Thyroid gland (tissue), 4 donors: ENCODE data around the gene TMEM132A. TPM values are rescaled to one million over a fixed set of nuclear protein-coding genes. Genes with fewer than 3 reads are reported as not detected.

Experiments
- DNase-seq, 2 donors: peaks; one replicate each; pipeline ENCODE4 v3.0.0-alpha.2; 2019
- H3K27ac ChIP-seq, 3 donors: fragments of 200-600 bp; sonication (generic); 1 replicate in 2 of 3; 2 replicates in 1 of 3; pipeline ENCODE4 v1.5.1; 2016 to 2019; ENCODE audit warnings: mild to moderate bottlenecking in 1 of 3, moderate library complexity in 1 of 3
- H3K27me3 ChIP-seq: fragments of 200-600 bp; sonication (generic); one replicate; pipeline ENCODE4 v1.5.1; 2019
- H3K36me3 ChIP-seq, 2 donors: fragments of 200-600 bp; sonication (generic); one replicate each; pipeline ENCODE4 v1.5.1; 2016 to 2019
- H3K4me1 ChIP-seq, 2 donors: fragments of 200-600 bp; sonication (generic); one replicate each; pipeline ENCODE4 v1.5.1; 2017 to 2019
- H3K4me3 ChIP-seq, 3 donors: fragments of 200-600 bp; sonication (generic); replicated peaks in 1 of 3; 1 replicate in 2 of 3; 2 replicates in 1 of 3; pipeline ENCODE4 v1.5.1; 2016; ENCODE audit warnings: mild to moderate bottlenecking in 1 of 3
- H3K9me3 ChIP-seq: fragments of 200-600 bp; sonication (generic); one replicate; pipeline ENCODE4 v1.5.1; 2017
- CTCF ChIP-seq, 6 experiments: fragments of 200-600 bp in 3 of 6; fragments of 450-650 bp in 3 of 6; sonication (generic) in 3 of 6; IDR thresholded peaks; one replicate each; pipeline ENCODE4 v1.5.1; 2016 to 2019; ENCODE audit warnings: antibody characterized with exemption in 6 of 6, mild to moderate bottlenecking in 2 of 6, inconsistent platforms in 1 of 6, moderate library complexity in 1 of 6
- POLR2A ChIP-seq, 2 donors: fragments of 450-650 bp; IDR thresholded peaks; one replicate each; pipeline ENCODE4 v1.6.1; 2017; ENCODE audit warnings: antibody characterized with exemption in 2 of 2, mild to moderate bottlenecking in 2 of 2, moderate library complexity in 1 of 2
- WGBS, 2 donors: methylation state at CpG; one replicate each; pipeline ENCODE4 v1.1.5; 2017; 5-methylcytosine and 5-hydroxymethylcytosine counted together
- intact Hi-C: fragments of 100-400 bp; cut with DNase I; formaldehyde crosslinking; loops from one replicate; pipeline ENCODE4 v1.15.1; 2023
- total RNA-seq, 4 donors: library from RNA; depleted of rRNA; stranded (reverse); fragments of >200 nt; gene quantifications; one replicate each; pipeline ENCODE4 v1.2.3, GENCODE V29; 2016

TMEM132A gene
- total RNA-seq, 4 donors from 2014 or later = 3.3 to 8.3 (median 3.9) TPM

- Histone ChIP-seq H3K4me1 (peaks cover 0 to 10% of the 10 kb centered on the region in 2 donors), H3K36me3 (no peaks in the 10 kb centered on the region), H3K27me3 (peaks cover 5% of the 10 kb centered on the region), H3K9me3 (no peaks in the 10 kb centered on the region), H3K27ac (no peak overlapping the region), H3K4me3 (no peak overlapping the region)
- no peak for DNase-seq
- no peak for TF ChIP-seq CTCF (IDR thresholded peaks at IDR 0.05)
- 66 to 94% methylated on average over 6 of the region's 6 CpGs for WGBS, 2 donors
- intact Hi-C loops = no loop called here
These were observed 29.5 kb downstream of the TMEM132A start for GRCh38 chr11:60953781-60954180.

GRCh38 chr11:60954421-60954820 lies 30.2 kb downstream of the TMEM132A start:
- H3K4me3 ChIP-seq = no peak overlapping the region
- no peak overlapping the region for H3K27ac ChIP-seq
- peaks cover 0 to 10% of the 10 kb centered on the region in 2 donors for H3K4me1 ChIP-seq
- TF ChIP-seq POLR2A (IDR thresholded peaks at IDR 0.05) (no peak), CTCF (IDR thresholded peaks at IDR 0.05) (no peak)
- DNase-seq = no peak
- H3K9me3 ChIP-seq = no peaks in the 10 kb centered on the region
- no peaks in the 10 kb centered on the region for H3K36me3 ChIP-seq
- H3K27me3 ChIP-seq = peaks cover 5% of the 10 kb centered on the region
- intact Hi-C loops = no loop called here
- WGBS, 2 donors = 87 to 92% methylated on average over 5 of the region's 5 CpGs

- Histone ChIP-seq H3K9me3 (no peaks in the 10 kb centered on the region), H3K36me3 (no peaks in the 10 kb centered on the region), H3K4me1 (peaks cover 0 to 7% of the 10 kb centered on the region in 2 donors), H3K4me3 (no peak overlapping the region), H3K27ac (no peak overlapping the region), H3K27me3 (peaks cover 5% of the 10 kb centered on the region)
- intact Hi-C loops = no loop called here
- DNase-seq = no peak
- WGBS, 2 donors = 24 to 28% methylated on average over 5 of the region's 5 CpGs
- TF ChIP-seq POLR2A (IDR thresholded peaks at IDR 0.05) (no peak), CTCF (IDR thresholded peaks at IDR 0.05) (no peak)
These were observed 31.3 kb downstream of the TMEM132A start for GRCh38 chr11:60955571-60955970.

GRCh38 chr11:60957188-60957587 lies 32.9 kb downstream of the TMEM132A start:
- no peaks in the 10 kb centered on the region for H3K9me3 ChIP-seq
- DNase-seq = no peak
- WGBS, 2 donors = 87 to 90% methylated on average over 4 of the region's 4 CpGs
- no peak overlapping the region for H3K27ac ChIP-seq
- H3K4me1 ChIP-seq = no peaks in the 10 kb centered on the region
- TF ChIP-seq POLR2A (IDR thresholded peaks at IDR 0.05) = no peak
- TF ChIP-seq CTCF (IDR thresholded peaks at IDR 0.05) = no peak
- no peaks in the 10 kb centered on the region for H3K36me3 ChIP-seq
- no peak overlapping the region for H3K4me3 ChIP-seq
- no peaks in the 10 kb centered on the region for H3K27me3 ChIP-seq
- intact Hi-C loops = no loop called here

GRCh38 chr11:60959431-60959830 lies 35.2 kb downstream of the TMEM132A start:
- no peak overlapping the region for H3K4me3 ChIP-seq
- intact Hi-C loops = no loop called here
- no peak overlapping the region for H3K27ac ChIP-seq
- H3K36me3 ChIP-seq = no peaks in the 10 kb centered on the region
- no peaks in the 10 kb centered on the region for H3K4me1 ChIP-seq
- TF ChIP-seq CTCF (IDR thresholded peaks at IDR 0.05) = no peak
- no peak for TF ChIP-seq POLR2A (IDR thresholded peaks at IDR 0.05)
- WGBS, 2 donors = 66 to 67% methylated on average over 6 of the region's 6 CpGs
- H3K9me3 ChIP-seq = no peaks in the 10 kb centered on the region
- H3K27me3 ChIP-seq = no peaks in the 10 kb centered on the region
- DNase-seq = no peak
